A673 (cell line): ENCODE data around the gene ZBTB7B. TPM values are rescaled to one million over a fixed set of nuclear protein-coding genes. Genes with fewer than 3 reads are reported as not detected.
A peak's percentile ranks its signal among the peaks of the same experiment; 100 is the strongest.

Experiments used
- BruUV-seq: library from RNA; stranded (reverse); fragments of 400-500 nt; replicated peaks from 2 replicates; lab custom pipeline; 2021; lab: Mats Ljungman, UMichigan
- CTCF ChIA-PET: fragments of 300-600 bp; sonication (Branson Sonifier 250); formaldehyde crosslinking; loops from one replicate; lab custom pipeline; 2022; ENCODE audit warnings: antibody characterized with exemption; lab: Charles Lee
- POLR2A ChIA-PET: fragments of 300-600 bp; sonication (Branson Sonifier 250); formaldehyde crosslinking; loops from one replicate; lab custom pipeline; 2022; ENCODE audit warnings: antibody characterized with exemption; ENCODE audit not compliant: low non-redundant PET; lab: Charles Lee
- DNase-seq: peaks from one replicate; pipeline ENCODE4 v3.0.0-alpha.2; 2015; ENCODE audit warnings: low spot score
- H3K27ac ChIP-seq: fragments of 200-600 bp; sonication (generic); 2 replicates; pipeline ENCODE4 v1.5.1; 2016; ENCODE audit warnings: mixed run types, low read depth, mild to moderate bottlenecking, mixed read lengths, antibody characterized with exemption, low read length; ENCODE audit not compliant: poor library complexity, severe bottlenecking
- H3K27me3 ChIP-seq: fragments of 200-600 bp; sonication (generic); replicated peaks from 2 replicates; pipeline ENCODE4 v1.6.1; 2017; ENCODE audit warnings: mixed run types, low read depth, mild to moderate bottlenecking, mixed read lengths, antibody characterized with exemption, low read length; ENCODE audit not compliant: insufficient read depth, poor library complexity
- H3K36me3 ChIP-seq: fragments of 200-600 bp; sonication (generic); 2 replicates; pipeline ENCODE4 v1.6.1; 2016; ENCODE audit warnings: mixed run types, mild to moderate bottlenecking, mixed read lengths, antibody characterized with exemption, low read length; ENCODE audit not compliant: insufficient read depth, poor library complexity, severe bottlenecking
- H3K4me1 ChIP-seq: fragments of 200-600 bp; sonication (generic); 2 replicates; pipeline ENCODE4 v1.6.1; 2017; ENCODE audit warnings: mixed run types, mild to moderate bottlenecking, mixed read lengths, antibody characterized with exemption, low read length; ENCODE audit not compliant: insufficient read depth, poor library complexity, severe bottlenecking
- H3K4me3 ChIP-seq: fragments of 200-600 bp; sonication (generic); 2 replicates; pipeline ENCODE4 v1.5.1; 2016; ENCODE audit warnings: low read depth, mixed run types, mild to moderate bottlenecking, mixed read lengths, low read length; ENCODE audit not compliant: poor library complexity, severe bottlenecking
- H3K9me3 ChIP-seq: fragments of 200-600 bp; sonication (generic); 2 replicates; pipeline ENCODE4 v1.6.1; 2016; ENCODE audit warnings: mixed run types, low read depth, mild to moderate bottlenecking, mixed read lengths, antibody characterized with exemption, low read length; ENCODE audit not compliant: poor library complexity, severe bottlenecking
- CTCF ChIP-seq: fragments of 300-800, 200-600 bp; sonication (generic); conservative IDR thresholded peaks from 2 replicates; pipeline ENCODE4 v1.5.1; 2017; ENCODE audit warnings: low read depth, mild to moderate bottlenecking, antibody characterized with exemption, low read length, moderate library complexity, mixed read lengths
- EZH2 ChIP-seq: fragments of 200-600 bp; sonication (generic); IDR thresholded peaks from 2 replicates; pipeline ENCODE4 v1.6.1; 2017; ENCODE audit warnings: borderline replicate concordance, low read depth, mild to moderate bottlenecking, mixed read lengths, antibody characterized with exemption, low read length; ENCODE audit not compliant: poor library complexity, severe bottlenecking
- intact Hi-C: fragments of 100-400 bp; cut with micrococcal nuclease; formaldehyde crosslinking; loops from one replicate; pipeline ENCODE4 v1.10.0; 2022; ENCODE audit not compliant: unreplicated experiment
- total RNA-seq: library from RNA; stranded (reverse); gene quantifications from 2 replicates; pipeline ENCODE4 v1.2.3, GENCODE V29; 2021

ZBTB7B gene
- total RNA-seq, 1 experiment from 2014 or later = 19.2 TPM

- BruUV-seq = no TSS peak
Observed at GRCh38 chr1:155049651-155050559, 47.3 kb downstream of the ZBTB7B start.

GRCh38 chr1:155050560-155051341 lies 48.1 kb downstream of the ZBTB7B start, which contains the start of gene ADAM15:
TSS of gene ADAM15 (plus strand) at chr1:155051316. CDS start at chr1:155051387, 71 bp downstream.
- Histone ChIP-seq H3K27me3 (no peaks in the 10 kb centered on the region), H3K27ac (peak within 1 kb of the TSS; percentile 47), H3K36me3 (no peaks in the 10 kb centered on the region), H3K9me3 (no peaks in the 10 kb centered on the region), H3K4me1 (peaks cover 20% of the 10 kb centered on the region), H3K4me3 (peak within 1 kb of the TSS; percentile 89)
- ChIA-PET POLR2A (interaction anchor here (0.5 kb wide), 1 partner anchor 52 kb away, joined by 4 read pairs; no protein-coding TSS in a partner anchor), CTCF (interaction anchor here (0.6 to 1.4 kb wide), 13 partner anchors 11 to 571 kb away, joined by 3 to 10 read pairs (median 5); partner anchors contain the start of gene SHC1)
- no TSS peak for BruUV-seq
- DNase-seq = peak; percentile 80
- intact Hi-C loops = no loop called here
- no peak for TF ChIP-seq EZH2
- peak; percentile 98 for TF ChIP-seq CTCF

More at GRCh38 chr1:155049651-155050559, 47.3 kb downstream of the ZBTB7B start:
- Histone ChIP-seq H3K4me3 (peak overlapping the region; percentile 89), H3K9me3 (no peaks in the 10 kb centered on the region), H3K36me3 (no peaks in the 10 kb centered on the region), H3K27ac (peak overlapping the region; percentile 47), H3K27me3 (no peaks in the 10 kb centered on the region), H3K4me1 (peaks cover 20% of the 10 kb centered on the region)
- ChIA-PET CTCF (interaction anchor here (1.0 to 1.4 kb wide), 2 partner anchors 33 to 50 kb away, joined by 7 to 10 read pairs; no protein-coding TSS in a partner anchor), POLR2A (interaction anchor here (0.5 kb wide), 1 partner anchor 51 kb away, joined by 4 read pairs; no protein-coding TSS in a partner anchor)
- intact Hi-C loops = no loop called here
- peak; percentile 39 for DNase-seq
- no peak for TF ChIP-seq CTCF
- no peak for TF ChIP-seq EZH2

- peak overlapping the region; percentile 89 for H3K4me3 ChIP-seq
- intact Hi-C loops = no loop called here
- no peaks in the 10 kb centered on the region for H3K36me3 ChIP-seq
- H3K9me3 ChIP-seq = no peaks in the 10 kb centered on the region
- TF ChIP-seq EZH2 = no peak
- no peak for TF ChIP-seq CTCF
- ChIA-PET POLR2A (no interaction called here), CTCF (interaction anchor here (0.6 to 1.4 kb wide), 10 partner anchors 10 to 572 kb away, joined by 3 to 8 read pairs (median 4); partner anchors contain the start of gene SHC1)
- H3K27ac ChIP-seq = no peak overlapping the region
- H3K4me1 ChIP-seq = peaks cover 20% of the 10 kb centered on the region
- no peak for DNase-seq
- BruUV-seq = no TSS peak
- no peaks in the 10 kb centered on the region for H3K27me3 ChIP-seq
Observed at GRCh38 chr1:155051342-155051776, 48.8 kb downstream of the ZBTB7B start.
